ENCODE results near the gene RSPH9.
A peak's percentile ranks its signal among the peaks of the same experiment; 100 is the strongest.

RSPH9 gene

DNA sequence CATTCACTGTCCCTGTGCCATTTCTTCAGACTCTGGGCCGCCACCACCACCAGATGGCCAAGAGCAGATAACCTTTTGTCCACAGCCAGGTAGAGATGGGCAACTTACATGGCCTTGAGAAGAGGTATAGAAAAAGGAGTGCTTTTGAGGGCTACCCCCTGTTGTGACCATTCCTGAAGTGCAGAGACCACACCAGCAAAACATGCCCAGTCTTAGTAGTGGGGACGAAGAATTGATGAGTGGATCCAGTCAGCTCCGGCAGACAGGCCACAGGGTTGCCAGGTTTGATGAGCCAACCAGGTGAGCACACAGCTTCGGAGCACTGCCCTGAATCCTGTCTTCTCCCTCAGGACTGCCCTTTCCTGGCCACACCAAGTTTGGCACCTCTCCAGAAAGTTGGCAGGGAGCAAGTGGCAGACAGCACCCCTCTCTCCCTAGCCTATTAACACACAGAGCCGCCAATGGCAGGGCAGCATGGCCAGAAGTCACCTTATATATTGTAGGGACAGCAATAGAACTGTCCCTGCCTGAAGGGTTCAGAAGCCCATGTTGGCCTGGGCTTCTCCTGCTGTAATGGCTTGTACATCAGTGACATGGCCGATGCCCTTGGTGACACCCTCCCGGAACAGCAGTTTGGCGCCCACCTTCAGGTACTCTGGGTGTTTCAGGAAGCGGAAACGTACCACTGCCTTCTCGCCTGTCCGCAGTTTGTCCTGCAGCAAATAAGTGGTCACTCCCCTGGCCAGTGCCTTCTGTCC is 23.6 kb upstream of the RSPH9 start:
- no peak overlapping the region for H3K9ac ChIP-seq (ENCODE audit: low read length)
- H3K36me3 ChIP-seq (ENCODE audit: insufficient read depth, low read length) = peaks cover 62% of the 10 kb centered on the region
- H3K27ac ChIP-seq (ENCODE audit: low read depth, low read length) = no peak overlapping the region
- H3K4me1 ChIP-seq (ENCODE audit: insufficient read depth, low read length) = no peaks in the 10 kb centered on the region
- no peak overlapping the region for H3K4me3 ChIP-seq (ENCODE audit: low read depth in 1 of 2, low read length in 2 of 2)
- H3K27me3 ChIP-seq (ENCODE audit: control insufficient read depth in 1 of 2, insufficient read depth in 2 of 2, low read length in 2 of 2) = no peaks in the 10 kb centered on the region
- H3K9me3 ChIP-seq (ENCODE audit: low read length) = no peaks in the 10 kb centered on the region

DNA sequence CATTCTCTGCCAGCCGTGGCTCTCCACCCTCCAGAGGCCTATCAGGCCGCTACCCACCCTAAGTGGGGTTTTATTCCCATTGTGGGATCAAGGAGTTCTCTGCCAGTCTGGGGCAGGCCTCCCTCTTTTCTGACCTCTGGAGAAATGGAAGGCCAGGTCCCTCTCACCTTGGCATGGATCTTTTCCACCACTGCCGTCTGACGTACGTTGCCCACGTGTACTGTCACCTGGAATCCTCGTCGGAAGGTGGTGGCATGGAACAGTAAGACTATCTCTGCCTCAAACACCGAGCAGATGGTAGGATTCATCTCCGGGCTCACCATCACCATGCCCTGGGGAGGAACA is 23.0 kb upstream of the RSPH9 start:
- Histone ChIP-seq H3K9me3 (ENCODE audit: low read length) (no peaks in the 10 kb centered on the region), H3K27ac (ENCODE audit: low read depth, low read length) (no peak overlapping the region), H3K4me3 (ENCODE audit: low read depth in 1 of 2, low read length in 2 of 2) (no peak overlapping the region), H3K9ac (ENCODE audit: low read length) (no peak overlapping the region), H3K27me3 (ENCODE audit: control insufficient read depth in 1 of 2, insufficient read depth in 2 of 2, low read length in 2 of 2) (no peaks in the 10 kb centered on the region), H3K4me1 (ENCODE audit: insufficient read depth, low read length) (peaks cover 1% of the 10 kb centered on the region), H3K36me3 (ENCODE audit: insufficient read depth, low read length) (peaks cover 62% of the 10 kb centered on the region)

- no peaks in the 10 kb centered on the region for H3K9me3 ChIP-seq (ENCODE audit: low read length)
- H3K27ac ChIP-seq (ENCODE audit: low read depth, low read length) = no peak overlapping the region
- no peak overlapping the region for H3K9ac ChIP-seq (ENCODE audit: low read length)
- no peaks in the 10 kb centered on the region for H3K27me3 ChIP-seq (ENCODE audit: control insufficient read depth in 1 of 2, insufficient read depth in 2 of 2, low read length in 2 of 2)
- no peak overlapping the region for H3K4me3 ChIP-seq (ENCODE audit: low read depth in 1 of 2, low read length in 2 of 2)
- peaks cover 8% of the 10 kb centered on the region for H3K4me1 ChIP-seq (ENCODE audit: insufficient read depth, low read length)
- peaks cover 62% of the 10 kb centered on the region for H3K36me3 ChIP-seq (ENCODE audit: insufficient read depth, low read length)
Measured at GRCh38 chr6:43622541-43622940, 22.3 kb upstream of the RSPH9 start.

GRCh38 chr6:43623880-43624785 is 20.7 kb upstream of the RSPH9 start:
- Histone ChIP-seq H3K9me3 (ENCODE audit: low read length) (no peaks in the 10 kb centered on the region), H3K4me3 (ENCODE audit: low read depth in 1 of 2, low read length in 2 of 2) (no peak overlapping the region), H3K36me3 (ENCODE audit: insufficient read depth, low read length) (peaks cover 62% of the 10 kb centered on the region), H3K27me3 (ENCODE audit: control insufficient read depth in 1 of 2, insufficient read depth in 2 of 2, low read length in 2 of 2) (no peaks in the 10 kb centered on the region), H3K27ac (ENCODE audit: low read depth, low read length) (no peak overlapping the region), H3K9ac (ENCODE audit: low read length) (no peak overlapping the region), H3K4me1 (ENCODE audit: insufficient read depth, low read length) (peaks cover 13% of the 10 kb centered on the region)

- H3K27ac ChIP-seq (ENCODE audit: low read depth, low read length) = no peak overlapping the region
- peaks cover 61% of the 10 kb centered on the region for H3K36me3 ChIP-seq (ENCODE audit: insufficient read depth, low read length)
- H3K9me3 ChIP-seq (ENCODE audit: low read length) = no peaks in the 10 kb centered on the region
- no peaks in the 10 kb centered on the region for H3K27me3 ChIP-seq (ENCODE audit: control insufficient read depth in 1 of 2, insufficient read depth in 2 of 2, low read length in 2 of 2)
- no peak overlapping the region for H3K4me3 ChIP-seq (ENCODE audit: low read depth in 1 of 2, low read length in 2 of 2)
- peaks cover 13% of the 10 kb centered on the region for H3K4me1 ChIP-seq (ENCODE audit: insufficient read depth, low read length)
- H3K9ac ChIP-seq (ENCODE audit: low read length) = no peak overlapping the region
Measured at GRCh38 chr6:43624786-43625288, 20.0 kb upstream of the RSPH9 start.

DNA sequence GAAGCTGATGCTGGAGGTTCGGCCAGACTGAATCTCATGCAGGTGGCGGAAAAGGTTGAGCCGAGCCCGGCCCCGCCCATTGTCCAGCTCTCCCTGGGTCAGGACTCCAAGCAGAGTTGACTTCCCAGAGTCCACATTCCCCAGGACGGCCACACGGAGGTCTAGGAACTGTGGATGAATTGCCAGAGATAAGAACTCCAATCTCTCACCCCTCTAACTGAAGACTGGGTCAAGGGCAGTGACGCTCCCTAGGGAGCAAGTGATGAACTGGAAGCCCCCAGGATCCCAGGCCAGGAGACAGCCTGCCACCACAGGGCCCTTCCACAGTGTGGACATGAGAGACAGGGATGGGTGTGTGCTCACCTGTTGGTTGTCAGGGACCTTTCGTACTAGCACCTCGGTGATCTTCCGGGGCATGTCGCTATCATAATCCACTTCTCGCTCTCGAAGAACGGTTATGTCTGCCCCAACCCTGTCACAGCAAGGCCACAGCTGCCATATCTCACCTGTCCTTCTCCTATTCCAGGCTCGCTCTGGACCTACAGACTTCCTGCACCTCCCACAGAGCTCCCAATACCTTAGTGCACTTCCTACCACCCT is 19.3 kb upstream of the RSPH9 start:
- Histone ChIP-seq H3K9me3 (ENCODE audit: low read length) (no peaks in the 10 kb centered on the region), H3K27me3 (ENCODE audit: control insufficient read depth in 1 of 2, insufficient read depth in 2 of 2, low read length in 2 of 2) (no peaks in the 10 kb centered on the region), H3K9ac (ENCODE audit: low read length) (no peak overlapping the region), H3K4me1 (ENCODE audit: insufficient read depth, low read length) (peaks cover 18% of the 10 kb centered on the region), H3K27ac (ENCODE audit: low read depth, low read length) (no peak overlapping the region), H3K4me3 (ENCODE audit: low read depth in 1 of 2, low read length in 2 of 2) (no peak overlapping the region), H3K36me3 (ENCODE audit: insufficient read depth, low read length) (peaks cover 56% of the 10 kb centered on the region)

- Histone ChIP-seq H3K27ac (ENCODE audit: low read depth, low read length) (peak overlapping the region; percentile 72), H3K4me3 (ENCODE audit: low read depth in 1 of 2, low read length in 2 of 2) (peak overlapping the region in 1 of 2 donors; percentile 31), H3K27me3 (ENCODE audit: control insufficient read depth in 1 of 2, insufficient read depth in 2 of 2, low read length in 2 of 2) (no peaks in the 10 kb centered on the region), H3K9me3 (ENCODE audit: low read length) (no peaks in the 10 kb centered on the region), H3K9ac (ENCODE audit: low read length) (no peak overlapping the region), H3K36me3 (ENCODE audit: insufficient read depth, low read length) (peaks cover 40% of the 10 kb centered on the region), H3K4me1 (ENCODE audit: insufficient read depth, low read length) (peaks cover 19% of the 10 kb centered on the region)
Measured at GRCh38 chr6:43627008-43627825, 17.6 kb upstream of the RSPH9 start.

- Histone ChIP-seq H3K4me1 (ENCODE audit: insufficient read depth, low read length) (peaks cover 19% of the 10 kb centered on the region), H3K4me3 (ENCODE audit: low read depth in 1 of 2, low read length in 2 of 2) (peak overlapping the region; percentile 92 to 98), H3K27me3 (ENCODE audit: control insufficient read depth in 1 of 2, insufficient read depth in 2 of 2, low read length in 2 of 2) (no peaks in the 10 kb centered on the region), H3K36me3 (ENCODE audit: insufficient read depth, low read length) (peaks cover 27% of the 10 kb centered on the region), H3K9ac (ENCODE audit: low read length) (peak overlapping the region; percentile 98), H3K9me3 (ENCODE audit: low read length) (no peaks in the 10 kb centered on the region), H3K27ac (ENCODE audit: low read depth, low read length) (peak overlapping the region; percentile 77)
Measured at GRCh38 chr6:43628393-43629103, 16.3 kb upstream of the RSPH9 start.

GRCh38 chr6:43629104-43629504 is 15.7 kb upstream of the RSPH9 start, which contains the start of gene GTPBP2:
GTPBP2 (minus strand) TSS chr6:43629264; CDS start chr6:43629162, 102 bp downstream.
- Histone ChIP-seq H3K9me3 (ENCODE audit: low read length) (no peaks in the 10 kb centered on the region), H3K4me1 (ENCODE audit: insufficient read depth, low read length) (peaks cover 19% of the 10 kb centered on the region), H3K27me3 (ENCODE audit: control insufficient read depth in 1 of 2, insufficient read depth in 2 of 2, low read length in 2 of 2) (no peaks in the 10 kb centered on the region), H3K9ac (ENCODE audit: low read length) (peak within 1 kb of the TSS; percentile 98), H3K27ac (ENCODE audit: low read depth, low read length) (peak within 1 kb of the TSS; percentile 93), H3K4me3 (ENCODE audit: low read depth in 1 of 2, low read length in 2 of 2) (peak within 1 kb of the TSS; percentile 92 to 98), H3K36me3 (ENCODE audit: insufficient read depth, low read length) (peaks cover 21% of the 10 kb centered on the region)

- H3K4me3 ChIP-seq (ENCODE audit: low read depth in 1 of 2, low read length in 2 of 2) = peak overlapping the region; percentile 66 to 98
- H3K9me3 ChIP-seq (ENCODE audit: low read length) = no peaks in the 10 kb centered on the region
- peaks cover 19% of the 10 kb centered on the region for H3K4me1 ChIP-seq (ENCODE audit: insufficient read depth, low read length)
- H3K27me3 ChIP-seq (ENCODE audit: control insufficient read depth in 1 of 2, insufficient read depth in 2 of 2, low read length in 2 of 2) = no peaks in the 10 kb centered on the region
- H3K36me3 ChIP-seq (ENCODE audit: insufficient read depth, low read length) = peaks cover 15% of the 10 kb centered on the region
- peak overlapping the region; percentile 93 for H3K27ac ChIP-seq (ENCODE audit: low read depth, low read length)
- H3K9ac ChIP-seq (ENCODE audit: low read length) = peak overlapping the region; percentile 84
Measured at GRCh38 chr6:43629505-43630300, 15.1 kb upstream of the RSPH9 start.

All from muscle layer of colon (tissue), 2 donors.